ENCODE data around the gene NR1H2. TPM values are rescaled to one million over a fixed set of nuclear protein-coding genes. Genes with fewer than 3 reads are reported as not detected.

The NR1H2 gene
- total and polyA plus RNA-seq, 2 experiments from 2014 or later = 102 to 140 TPM

DNA sequence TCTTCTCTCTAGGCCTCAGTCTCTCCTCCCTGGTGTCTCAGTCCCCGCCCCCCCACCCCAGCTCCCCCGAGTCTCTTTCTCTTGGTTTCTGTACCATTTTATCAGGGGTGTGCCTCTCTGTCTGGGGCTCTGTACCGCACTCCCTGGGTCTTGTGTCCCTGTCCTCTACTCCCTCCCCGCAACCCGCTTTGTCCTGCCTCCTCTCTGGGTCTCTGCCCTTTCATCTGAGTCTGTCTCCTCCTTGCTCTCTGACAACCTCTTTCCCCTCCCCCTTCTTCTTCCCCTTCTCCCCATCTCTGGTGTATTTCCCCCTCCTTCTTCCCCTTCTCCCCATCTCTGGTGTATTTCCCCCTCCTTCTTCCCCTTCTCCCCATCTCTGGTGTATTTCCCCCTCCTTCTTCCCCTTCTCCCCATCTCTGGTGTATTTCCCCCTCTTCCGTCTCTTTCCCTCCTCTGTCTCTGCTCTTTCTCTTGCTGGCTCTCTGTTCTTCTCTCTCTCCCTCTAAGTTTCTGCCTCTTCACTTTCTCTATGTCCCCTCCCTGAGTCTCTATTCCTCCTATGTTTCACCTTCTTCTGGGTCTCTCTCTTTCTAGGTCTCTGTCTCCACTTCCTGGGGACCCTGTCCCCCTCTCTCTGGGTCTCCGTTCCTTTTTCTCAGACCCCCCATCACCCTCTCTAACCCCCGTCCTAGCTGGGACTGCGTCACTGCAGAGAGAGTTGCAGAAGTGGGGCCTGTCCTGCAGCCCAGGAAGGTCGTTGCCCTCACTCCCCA, 44.9 kb upstream of the NR1H2 start:
- Histone ChIP-seq H3K9ac (no peak overlapping the region), H3K4me2 (ENCODE audit: unreplicated experiment) (no peak overlapping the region)
- 2 to 3% methylated on average over 6 to 10 of the region's 10 CpGs for WGBS, 2 experiments (ENCODE audit: low coverage in 1 of 2, low lambda C conversion rate in 2 of 2, missing lambda C conversion rate in 2 of 2)

DNA sequence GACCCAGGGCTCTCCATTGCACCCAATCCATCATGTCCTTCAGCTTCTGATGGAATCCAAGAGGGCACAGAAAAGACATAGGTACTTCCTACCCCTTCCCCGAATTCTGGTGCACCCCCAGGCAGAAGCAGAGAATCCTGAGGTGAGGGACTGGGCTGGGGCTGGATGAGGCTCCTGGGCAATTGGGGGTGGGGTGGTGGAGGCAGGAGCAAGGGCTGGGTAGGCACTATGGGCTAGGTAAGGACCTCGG, 44.3 kb upstream of the NR1H2 start:
- Histone ChIP-seq H3F3A (ENCODE audit: insufficient read depth) (no peaks in the 10 kb centered on the region), H3K9me3 (ENCODE audit: low read depth) (no peaks in the 10 kb centered on the region), H3K4me3 (no peak overlapping the region), H3K27ac (no peak overlapping the region), H3K4me1 (ENCODE audit: insufficient read depth) (no peaks in the 10 kb centered on the region), H3K79me2 (ENCODE audit: insufficient read depth) (no peaks in the 10 kb centered on the region), H3K9me2 (ENCODE audit: insufficient read depth) (no peaks in the 10 kb centered on the region), H2AFZ (no peak overlapping the region), H4K20me1 (ENCODE audit: insufficient read depth) (no peaks in the 10 kb centered on the region), H3K9ac (no peak overlapping the region), H3K27me3 (replicated peaks; ENCODE audit: insufficient read depth) (peaks cover 44% of the 10 kb centered on the region), H3K36me3 (ENCODE audit: low read depth) (no peaks in the 10 kb centered on the region), H3K4me2 (ENCODE audit: unreplicated experiment) (no peak overlapping the region)
- TF ChIP-seq EZH2 (IDR thresholded peaks at IDR 0.05; ENCODE audit: insufficient read depth, poor library complexity, severe bottlenecking) (no peak), EZH2phosphoT487 (IDR thresholded peaks at IDR 0.05; ENCODE audit: insufficient read depth, low read depth) (no peak)
- WGBS, 2 experiments (ENCODE audit: low coverage in 1 of 2, low lambda C conversion rate in 2 of 2, missing lambda C conversion rate in 2 of 2) = 0% methylated on average over 2 of the region's 2 CpGs
- DNase-seq = no peak
- in situ Hi-C loops (cut with MboI) = no loop called here

More for the DNA sequence above, 44.9 kb upstream of the NR1H2 start:
- H3K9me2 ChIP-seq (ENCODE audit: insufficient read depth) = no peaks in the 10 kb centered on the region
- no peaks in the 10 kb centered on the region for H3K4me1 ChIP-seq (ENCODE audit: insufficient read depth)
- H3K79me2 ChIP-seq (ENCODE audit: insufficient read depth) = no peaks in the 10 kb centered on the region
- H3K27ac ChIP-seq = no peak overlapping the region
- in situ Hi-C loops (cut with MboI) = no loop called here
- no peaks in the 10 kb centered on the region for H3K36me3 ChIP-seq (ENCODE audit: low read depth)
- H3K27me3 ChIP-seq (replicated peaks; ENCODE audit: insufficient read depth) = peaks cover 49% of the 10 kb centered on the region
- no peak overlapping the region for H2AFZ ChIP-seq
- no peak overlapping the region for H3K4me3 ChIP-seq
- DNase-seq = no peak
- no peaks in the 10 kb centered on the region for H4K20me1 ChIP-seq (ENCODE audit: insufficient read depth)
- no peaks in the 10 kb centered on the region for H3K9me3 ChIP-seq (ENCODE audit: low read depth)
- TF ChIP-seq EZH2 (IDR thresholded peaks at IDR 0.05; ENCODE audit: insufficient read depth, poor library complexity, severe bottlenecking) = no peak
- TF ChIP-seq EZH2phosphoT487 (IDR thresholded peaks at IDR 0.05; ENCODE audit: insufficient read depth, low read depth) = no peak
- no peaks in the 10 kb centered on the region for H3F3A ChIP-seq (ENCODE audit: insufficient read depth)

DNA sequence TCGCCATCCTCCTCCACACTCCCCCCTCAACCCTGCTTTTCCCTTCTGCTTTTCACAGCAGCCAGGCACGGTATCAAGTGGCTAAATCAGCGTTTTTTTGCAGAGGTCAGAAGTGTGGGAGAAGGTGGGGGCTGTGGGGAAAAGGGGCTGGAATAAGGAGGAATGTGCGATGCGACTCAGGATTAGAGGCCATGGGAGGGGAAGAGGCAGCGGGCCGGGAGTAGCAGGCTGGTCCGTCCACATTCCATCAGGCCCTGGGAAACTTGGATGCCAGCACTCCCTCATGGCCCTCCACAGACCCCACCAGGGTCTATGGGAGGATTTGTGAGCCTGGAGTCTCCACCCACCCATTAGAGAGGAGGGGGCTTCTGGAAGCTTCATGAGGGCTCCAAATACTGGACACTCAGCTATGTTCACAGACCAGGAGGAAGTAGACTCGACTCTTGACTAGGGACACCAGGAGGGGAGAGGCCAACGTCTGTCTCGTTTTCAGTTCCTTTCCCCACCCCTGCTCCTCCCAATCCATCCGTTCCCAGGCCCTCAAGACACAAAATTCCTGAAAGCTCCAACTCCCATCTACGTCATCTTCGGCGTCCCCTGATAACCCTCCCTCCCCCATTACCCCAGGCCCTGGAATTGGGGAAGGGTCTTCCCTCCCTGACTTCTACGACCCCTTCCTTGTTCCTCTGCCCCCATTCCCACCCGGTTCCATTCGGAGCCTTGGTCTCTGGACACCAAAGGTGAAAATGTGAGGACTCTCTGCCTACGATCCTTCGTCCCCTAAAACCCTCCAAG, 43.8 kb upstream of the NR1H2 start:
- H3K9ac ChIP-seq = no peak overlapping the region
- H3K79me2 ChIP-seq (ENCODE audit: insufficient read depth) = no peaks in the 10 kb centered on the region
- H2AFZ ChIP-seq = no peak overlapping the region
- H3F3A ChIP-seq (ENCODE audit: insufficient read depth) = no peaks in the 10 kb centered on the region
- H3K36me3 ChIP-seq (ENCODE audit: low read depth) = no peaks in the 10 kb centered on the region
- H4K20me1 ChIP-seq (ENCODE audit: insufficient read depth) = no peaks in the 10 kb centered on the region
- H3K27ac ChIP-seq = no peak overlapping the region
- TF ChIP-seq EZH2phosphoT487 (IDR thresholded peaks at IDR 0.05; ENCODE audit: insufficient read depth, low read depth) (no peak), EZH2 (IDR thresholded peaks at IDR 0.05; ENCODE audit: insufficient read depth, poor library complexity, severe bottlenecking) (no peak)
- 2 to 4% methylated on average over 19 to 20 of the region's 20 CpGs for WGBS, 2 experiments (ENCODE audit: low coverage in 1 of 2, low lambda C conversion rate in 2 of 2, missing lambda C conversion rate in 2 of 2)
- in situ Hi-C loops (cut with MboI) = no loop called here
- H3K9me3 ChIP-seq (ENCODE audit: low read depth) = no peaks in the 10 kb centered on the region
- H3K27me3 ChIP-seq (replicated peaks; ENCODE audit: insufficient read depth) = peaks cover 39% of the 10 kb centered on the region
- H3K9me2 ChIP-seq (ENCODE audit: insufficient read depth) = no peaks in the 10 kb centered on the region
- H3K4me3 ChIP-seq = no peak overlapping the region
- H3K4me1 ChIP-seq (ENCODE audit: insufficient read depth) = no peaks in the 10 kb centered on the region
- no peak for DNase-seq
- no peak overlapping the region for H3K4me2 ChIP-seq (ENCODE audit: unreplicated experiment)

DNA sequence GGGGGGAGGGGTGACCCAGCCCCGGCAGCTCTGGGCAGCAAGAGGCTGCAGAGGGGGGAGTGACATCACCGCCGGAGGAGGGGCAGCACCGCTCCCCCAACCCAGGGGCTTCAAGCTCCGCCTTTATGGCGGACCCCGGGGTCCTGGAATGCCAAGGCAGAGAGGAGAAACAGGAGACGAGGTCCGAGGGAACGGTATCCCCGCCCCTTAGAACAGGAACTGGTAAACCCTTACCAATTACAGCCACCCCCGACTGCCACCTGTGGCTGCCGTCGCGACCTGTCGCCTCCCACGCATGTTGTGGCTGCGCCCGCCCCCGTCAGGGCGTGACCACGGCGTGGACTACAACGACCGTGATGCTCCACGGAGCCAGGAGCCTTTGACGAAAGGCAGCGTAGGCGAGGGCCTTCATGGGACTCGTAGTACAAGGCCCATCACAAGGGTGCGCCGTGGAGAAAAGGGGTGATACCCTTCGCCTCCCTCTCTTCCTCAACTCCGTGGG, 43.0 kb upstream of the NR1H2 start:
- 1 to 2% methylated on average over 29 to 34 of the region's 34 CpGs for WGBS, 2 experiments (ENCODE audit: low coverage in 1 of 2, low lambda C conversion rate in 2 of 2, missing lambda C conversion rate in 2 of 2)
- Histone ChIP-seq H3K4me3 (peak overlapping the region; percentile 69), H4K20me1 (ENCODE audit: insufficient read depth) (no peaks in the 10 kb centered on the region)

More for the DNA sequence above, 43.0 kb upstream of the NR1H2 start:
- in situ Hi-C loops (cut with MboI) = no loop called here
- H3K79me2 ChIP-seq (ENCODE audit: insufficient read depth) = no peaks in the 10 kb centered on the region
- no peaks in the 10 kb centered on the region for H3K4me1 ChIP-seq (ENCODE audit: insufficient read depth)
- H3K9me2 ChIP-seq (ENCODE audit: insufficient read depth) = no peaks in the 10 kb centered on the region
- H3K27me3 ChIP-seq (replicated peaks; ENCODE audit: insufficient read depth) = peaks cover 33% of the 10 kb centered on the region
- H3K27ac ChIP-seq = no peak overlapping the region
- H3K4me2 ChIP-seq (ENCODE audit: unreplicated experiment) = peak overlapping the region; percentile 50
- TF ChIP-seq EZH2 (IDR thresholded peaks at IDR 0.05; ENCODE audit: insufficient read depth, poor library complexity, severe bottlenecking) (no peak), EZH2phosphoT487 (IDR thresholded peaks at IDR 0.05; ENCODE audit: insufficient read depth, low read depth) (no peak)
- H3F3A ChIP-seq (ENCODE audit: insufficient read depth) = no peaks in the 10 kb centered on the region
- H3K36me3 ChIP-seq (ENCODE audit: low read depth) = no peaks in the 10 kb centered on the region
- no peak overlapping the region for H3K9ac ChIP-seq
- H2AFZ ChIP-seq = peak overlapping the region; percentile 78
- peak; percentile 90 for DNase-seq
- H3K9me3 ChIP-seq (ENCODE audit: low read depth) = no peaks in the 10 kb centered on the region

All from GM23248 (cell line).